IMR-90 (cell line): ENCODE measurements around the gene ARSB. TPM values are rescaled to one million over a fixed set of nuclear protein-coding genes. Genes with fewer than 3 reads are reported as not detected.

Source experiments
- ATAC-seq: fragments of 200-7000 bp; cut with Tn5 transposase; 2 replicates; pipeline ENCODE4 v1.9.1; 2020; ENCODE audit warnings: low read depth, mild to moderate bottlenecking, moderate library complexity
- BruUV-seq: library from RNA; stranded (reverse); fragments of 400-500 nt; replicated peaks from 2 replicates; lab custom pipeline; 2021; lab: Mats Ljungman, UMichigan
- CTCF ChIA-PET: fragments of 300-600 bp; formaldehyde crosslinking; extraction: SDS; loops from one replicate; lab custom pipeline; 2021; ENCODE audit warnings: antibody characterized with exemption; lab: Yijun Ruan, JAX
- POLR2A ChIA-PET: fragments of 300-600 bp; sonication (Branson Sonifier 250); formaldehyde crosslinking; loops from one replicate; lab custom pipeline; 2022; ENCODE audit warnings: antibody characterized with exemption; ENCODE audit not compliant: unreplicated experiment; lab: Charles Lee
- DNase-seq: peaks from one replicate; pipeline ENCODE4 v3.0.0; 2013
- H2AFZ ChIP-seq: replicated peaks from 2 replicates; pipeline ENCODE3; 2013; ENCODE audit warnings: low read length, mild to moderate bottlenecking; ENCODE audit not compliant: poor library complexity
- H2AK5ac ChIP-seq: 2 replicates; pipeline ENCODE4 v1.6.1; 2013; ENCODE audit warnings: low read depth, low read length, inconsistent platforms
- H2AK9ac ChIP-seq: replicated peaks from 2 replicates; pipeline ENCODE3; 2013; ENCODE audit warnings: mild to moderate bottlenecking, low read depth, low read length, moderate library complexity; ENCODE audit not compliant: poor library complexity
- H2BK120ac ChIP-seq: 2 replicates; pipeline ENCODE4 v1.6.1; 2013; ENCODE audit warnings: low read depth, low read length, inconsistent platforms
- H2BK15ac ChIP-seq: 3 replicates; pipeline ENCODE4 v1.6.1; 2013; ENCODE audit warnings: low read depth, low read length, inconsistent platforms
- H2BK20ac ChIP-seq: 2 replicates; pipeline ENCODE4 v1.6.1; 2013; ENCODE audit warnings: low read depth, mild to moderate bottlenecking, inconsistent platforms, low read length, moderate library complexity
- H2BK5ac ChIP-seq: 2 replicates; pipeline ENCODE4 v1.6.1; 2013; ENCODE audit warnings: mild to moderate bottlenecking, low read depth, low read length, inconsistent platforms; ENCODE audit not compliant: poor library complexity, severe bottlenecking
- H3K14ac ChIP-seq: replicated peaks from 2 replicates; pipeline ENCODE4 v1.6.1; 2013; ENCODE audit warnings: low read depth, low read length, inconsistent platforms
- H3K18ac ChIP-seq: 2 replicates; pipeline ENCODE4 v1.6.1; 2013; ENCODE audit warnings: low read depth, low read length, control low read depth
- H3K23ac ChIP-seq: 2 replicates; pipeline ENCODE4 v1.6.1; 2013; ENCODE audit warnings: low read depth, low read length, inconsistent platforms
- H3K27ac ChIP-seq: 2 replicates; pipeline ENCODE4 v1.5.1; 2013; ENCODE audit warnings: mild to moderate bottlenecking, control low read depth, low read length; ENCODE audit not compliant: insufficient read depth
- H3K27me3 ChIP-seq: 2 replicates; pipeline ENCODE4 v1.6.1; 2013; ENCODE audit warnings: low read length; ENCODE audit not compliant: control insufficient read depth, insufficient read depth
- H3K36me3 ChIP-seq: 2 replicates; pipeline ENCODE4 v1.6.1; 2013; ENCODE audit warnings: low read length, mixed read lengths; ENCODE audit not compliant: control insufficient read depth, insufficient read depth
- H3K4ac ChIP-seq: 2 replicates; pipeline ENCODE4 v1.6.1; 2013; ENCODE audit warnings: low read depth, low read length, inconsistent platforms
- H3K4me1 ChIP-seq: 2 replicates; pipeline ENCODE4 v1.6.1; 2013; ENCODE audit warnings: low read length, mixed read lengths; ENCODE audit not compliant: control insufficient read depth, insufficient read depth
- H3K4me2 ChIP-seq: 2 replicates; pipeline ENCODE4 v1.6.1; 2013; ENCODE audit warnings: low read depth, mild to moderate bottlenecking, control low read depth, low read length, moderate library complexity
- H3K4me3 ChIP-seq: 2 replicates; pipeline ENCODE4 v1.5.1; 2013; ENCODE audit warnings: low read depth, mild to moderate bottlenecking, control low read depth, low read length, moderate library complexity; ENCODE audit not compliant: insufficient read depth
- H3K56ac ChIP-seq: 2 replicates; pipeline ENCODE4 v1.6.1; 2013; ENCODE audit warnings: low read length, inconsistent platforms; ENCODE audit not compliant: insufficient read depth; ENCODE audit errors: extremely low read depth
- H3K79me1 ChIP-seq, 2 experiments: 2 replicates each; pipeline ENCODE4 v1.6.1; 2013; ENCODE audit warnings: low read length in 2 of 2, inconsistent platforms in 1 of 2, low read depth in 1 of 2
- H3K9ac ChIP-seq: 2 replicates; pipeline ENCODE4 v1.6.1; 2013; ENCODE audit warnings: low read depth, low read length, control low read depth
- H3K9me1 ChIP-seq: 2 replicates; pipeline ENCODE4 v1.6.1; 2013; ENCODE audit warnings: low read length, inconsistent platforms; ENCODE audit not compliant: insufficient read depth
- H3K9me3 ChIP-seq: 2 replicates; pipeline ENCODE4 v1.6.1; 2013; ENCODE audit warnings: low read length; ENCODE audit not compliant: control insufficient read depth, insufficient read depth
- H4K20me1 ChIP-seq: 2 replicates; pipeline ENCODE4 v1.6.1; 2013; ENCODE audit warnings: low read length, inconsistent platforms; ENCODE audit not compliant: insufficient read depth
- H4K5ac ChIP-seq: 2 replicates; pipeline ENCODE4 v1.6.1; 2013; ENCODE audit warnings: mild to moderate bottlenecking, low read depth, low read length, control low read depth
- H4K8ac ChIP-seq, 2 experiments: 2 replicates each; pipeline ENCODE4 v1.6.1; 2013; ENCODE audit warnings: low read depth in 2 of 2, low read length in 2 of 2, control low read depth in 1 of 2, inconsistent platforms in 1 of 2
- H4K91ac ChIP-seq: 2 replicates; pipeline ENCODE4 v1.6.1; 2013; ENCODE audit warnings: low read depth, low read length, inconsistent platforms; ENCODE audit not compliant: insufficient read depth
- BHLHE40 ChIP-seq: fragments of 150-350 bp; IDR thresholded peaks from 2 replicates; pipeline ENCODE4 v1.6.1; 2016; ENCODE audit warnings: mild to moderate bottlenecking, low read depth, low read length
- CEBPB ChIP-seq: IDR thresholded peaks from 2 replicates; pipeline ENCODE4 v1.6.1; 2012; ENCODE audit warnings: low read depth, low read length, improper control_type of control experiment
- FOS ChIP-seq: fragments of 150-350 bp; IDR thresholded peaks from 2 replicates; pipeline ENCODE4 v1.6.1; 2016; ENCODE audit warnings: low read depth, low read length
- MAFK ChIP-seq: IDR thresholded peaks from 2 replicates; pipeline ENCODE4 v1.6.1; 2012; ENCODE audit warnings: low read depth, low read length, improper control_type of control experiment
- MAZ ChIP-seq: IDR thresholded peaks from 2 replicates; pipeline ENCODE4 v1.6.1; 2012; ENCODE audit warnings: low read depth, mild to moderate bottlenecking, low read length, improper control_type of control experiment, moderate library complexity, borderline replicate concordance
- MXI1 ChIP-seq: IDR thresholded peaks from 2 replicates; pipeline ENCODE4 v1.6.1; 2012; ENCODE audit warnings: low read depth, mild to moderate bottlenecking, low read length, moderate library complexity, borderline replicate concordance
- NFE2L2 ChIP-seq: fragments of 150-350 bp; IDR thresholded peaks from 2 replicates; pipeline ENCODE4 v1.6.1; 2016; ENCODE audit warnings: low read depth, mild to moderate bottlenecking, low read length
- POLR2A ChIP-seq: IDR thresholded peaks from 2 replicates; pipeline ENCODE4 v1.6.1; 2012; ENCODE audit warnings: mild to moderate bottlenecking, low read depth, low read length
- RAD21 ChIP-seq: IDR thresholded peaks from 2 replicates; pipeline ENCODE4 v1.6.1; 2012; ENCODE audit warnings: low read length, improper control_type of control experiment
- RCOR1 ChIP-seq: IDR thresholded peaks from 2 replicates; pipeline ENCODE4 v1.6.1; 2012; ENCODE audit warnings: mild to moderate bottlenecking, low read length, improper control_type of control experiment; ENCODE audit not compliant: insufficient replicate concordance
- RFX5 ChIP-seq: IDR thresholded peaks from 2 replicates; pipeline ENCODE4 v1.8.0; 2012; ENCODE audit warnings: low read depth, mild to moderate bottlenecking, low read length, moderate library complexity
- SMC3 ChIP-seq: fragments of 150-350 bp; IDR thresholded peaks from 2 replicates; pipeline ENCODE4 v1.6.1; 2016; ENCODE audit warnings: low read depth, mild to moderate bottlenecking, antibody characterized with exemption, low read length, moderate library complexity
- WGBS, 2 experiments: methylation state at CpG; one replicate each; pipeline versions ENCODE4 v1.1.5 to v1.1.7; 2013; ENCODE audit warnings: missing lambda C conversion rate in 2 of 2; ENCODE audit not compliant: insufficient read length in 1 of 2; ENCODE audit errors: extremely low coverage in 2 of 2; 5-methylcytosine and 5-hydroxymethylcytosine counted together
- dilution Hi-C: fragments of 300-500 bp; cut with HindIII; formaldehyde crosslinking; loops from one replicate; pipeline ENCODE4 v1.14.3; 2018; ENCODE audit warnings: low sequenced_read_pairs; ENCODE audit not compliant: unreplicated experiment
- in situ Hi-C: fragments of 300-500 bp; cut with MboI; formaldehyde crosslinking; loops from 3 replicates; pipeline ENCODE4 v1.14.3; 2019; ENCODE audit warnings: low sequenced_read_pairs, inconsistent platforms, mixed read lengths
- intact Hi-C: fragments of 100-400 bp; cut with micrococcal nuclease; formaldehyde crosslinking; loops from 2 replicates; pipeline ENCODE4 v1.10.0; 2022
- polyA plus RNA-seq, 3 experiments: library from polyadenylated mRNA; depleted of rRNA; stranded (reverse); fragments of >200 nt; gene quantifications; 2 replicates each; pipeline ENCODE4 v1.2.3, GENCODE V29; 2012; ENCODE audit warnings: low replicate concordance in 1 of 3
- total RNA-seq: library from RNA; depleted of rRNA; stranded (reverse); fragments of >200 nt; gene quantifications from 2 replicates; pipeline ENCODE4 v1.2.3, GENCODE V29; 2012
- TF ChIP-seq, protein P1 (sequence below): fragments of 150-350 bp; IDR thresholded peaks from 2 replicates; pipeline ENCODE4 v1.6.1; 2016; ENCODE audit warnings: low read depth, mild to moderate bottlenecking, low read length, moderate library complexity, borderline replicate concordance
- TF ChIP-seq, protein P2 (sequence below): fragments of 150-350 bp; IDR thresholded peaks from 2 replicates; pipeline ENCODE4 v1.6.1; 2017; ENCODE audit warnings: mild to moderate bottlenecking, antibody characterized with exemption, low read length, low read depth

The ARSB gene
- total and polyA plus RNA-seq, 2 of the 4 experiments (the other 2 are of a cell fraction), result 16.0 to 16.3 TPM

GRCh38 chr5:78771260-78772205 lies 213.6 kb downstream of the ARSB start:
- H4K5ac ChIP-seq, result peak overlapping the region; percentile 92
- H2BK120ac ChIP-seq, result peak overlapping the region; percentile 69
- dilution Hi-C loops (no loop called here), in situ Hi-C loops (no loop called here), intact Hi-C loops (no loop called here)
- WGBS, 2 experiments, result 65% methylated on average over 5 of the region's 13 CpGs; no CpG with 5 or more reads in 1 of the 2 experiments
- DNase-seq (peak; percentile 25), ATAC-seq (peak; percentile 66)
- H2BK5ac ChIP-seq, result no peak overlapping the region
- H2BK20ac ChIP-seq, result peak overlapping the region; percentile 81; the same call in 1 of the 2 replicates
- H3K4me3 ChIP-seq, result no peak overlapping the region
- no peaks in the 10 kb centered on the region for H3K36me3 ChIP-seq
- POLR2A ChIA-PET, result interaction anchor here (0.5 kb wide), 1 partner anchor 202 kb away, joined by 3 read pairs; no protein-coding TSS in a partner anchor
- peaks cover 4% of the 10 kb centered on the region; the same call in 1 of the 2 replicates for H3K4me1 ChIP-seq
- peak overlapping the region; percentile 28 for H2AFZ ChIP-seq
- peaks cover 2% of the 10 kb centered on the region; the same call in 1 of the 2 replicates for H3K9me1 ChIP-seq
- H3K9ac ChIP-seq, result no peak overlapping the region
- H3K27ac ChIP-seq, result peak overlapping the region; percentile 86; the same call in 1 of the 2 replicates
- CTCF ChIA-PET, result interaction anchor here (0.9 to 1.2 kb wide), 2 partner anchors 11 to 124 kb away, joined by 3 read pairs; no protein-coding TSS in a partner anchor
- peak overlapping the region; percentile 38 for H3K4me2 ChIP-seq
- H3K56ac ChIP-seq, result peak overlapping the region; percentile 5; the same call in 1 of the 2 replicates
- no peaks in the 10 kb centered on the region for H4K20me1 ChIP-seq
- H3K27me3 ChIP-seq, result peaks cover 5% of the 10 kb centered on the region; the same call in 1 of the 2 replicates
- H4K91ac ChIP-seq, result peak overlapping the region; percentile 77
- no peak overlapping the region; the same call in 2 of the 3 replicates for H2BK15ac ChIP-seq
- H3K9me3 ChIP-seq, result peaks cover under 1% of the 10 kb centered on the region; the same call in 1 of the 2 replicates
- no peaks in the 10 kb centered on the region for H3K79me1 ChIP-seq
- no TSS peak for BruUV-seq
- H4K8ac ChIP-seq, result peak overlapping the region in 1 of 2 experiments; percentile 53; a peak in 1 of 4 replicates
- no peak overlapping the region for H3K23ac ChIP-seq
- peak overlapping the region; percentile 56; the same call in 1 of the 2 replicates for H2AK5ac ChIP-seq
- H3K14ac ChIP-seq, result peak overlapping the region; percentile 49
- peak overlapping the region; percentile 55 for H3K4ac ChIP-seq
- H2AK9ac ChIP-seq, result peak overlapping the region; percentile 46
- H3K18ac ChIP-seq, result peak overlapping the region; percentile 91; the same call in 1 of the 2 replicates
- no peak for TF ChIP-seq RCOR1
- TF ChIP-seq MAFK, result no peak
- TF ChIP-seq CEBPB, result no peak
- TF ChIP-seq RFX5, result no peak
- TF ChIP-seq MAZ, result no peak
- TF ChIP-seq RAD21, result no peak
- no peak for TF ChIP-seq BHLHE40
- TF ChIP-seq, protein P1, sequence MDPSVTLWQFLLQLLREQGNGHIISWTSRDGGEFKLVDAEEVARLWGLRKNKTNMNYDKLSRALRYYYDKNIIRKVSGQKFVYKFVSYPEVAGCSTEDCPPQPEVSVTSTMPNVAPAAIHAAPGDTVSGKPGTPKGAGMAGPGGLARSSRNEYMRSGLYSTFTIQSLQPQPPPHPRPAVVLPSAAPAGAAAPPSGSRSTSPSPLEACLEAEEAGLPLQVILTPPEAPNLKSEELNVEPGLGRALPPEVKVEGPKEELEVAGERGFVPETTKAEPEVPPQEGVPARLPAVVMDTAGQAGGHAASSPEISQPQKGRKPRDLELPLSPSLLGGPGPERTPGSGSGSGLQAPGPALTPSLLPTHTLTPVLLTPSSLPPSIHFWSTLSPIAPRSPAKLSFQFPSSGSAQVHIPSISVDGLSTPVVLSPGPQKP, result no peak
- TF ChIP-seq, protein P2, sequence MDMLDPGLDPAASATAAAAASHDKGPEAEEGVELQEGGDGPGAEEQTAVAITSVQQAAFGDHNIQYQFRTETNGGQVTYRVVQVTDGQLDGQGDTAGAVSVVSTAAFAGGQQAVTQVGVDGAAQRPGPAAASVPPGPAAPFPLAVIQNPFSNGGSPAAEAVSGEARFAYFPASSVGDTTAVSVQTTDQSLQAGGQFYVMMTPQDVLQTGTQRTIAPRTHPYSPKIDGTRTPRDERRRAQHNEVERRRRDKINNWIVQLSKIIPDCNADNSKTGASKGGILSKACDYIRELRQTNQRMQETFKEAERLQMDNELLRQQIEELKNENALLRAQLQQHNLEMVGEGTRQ, result no peak
- no peak for TF ChIP-seq FOS
- TF ChIP-seq SMC3, result no peak
- no peak for TF ChIP-seq NFE2L2
- TF ChIP-seq POLR2A, result no peak
- no peak for TF ChIP-seq MXI1
